Measurements from ENCODE around the gene ACSF3.

The ACSF3 gene

DNA sequence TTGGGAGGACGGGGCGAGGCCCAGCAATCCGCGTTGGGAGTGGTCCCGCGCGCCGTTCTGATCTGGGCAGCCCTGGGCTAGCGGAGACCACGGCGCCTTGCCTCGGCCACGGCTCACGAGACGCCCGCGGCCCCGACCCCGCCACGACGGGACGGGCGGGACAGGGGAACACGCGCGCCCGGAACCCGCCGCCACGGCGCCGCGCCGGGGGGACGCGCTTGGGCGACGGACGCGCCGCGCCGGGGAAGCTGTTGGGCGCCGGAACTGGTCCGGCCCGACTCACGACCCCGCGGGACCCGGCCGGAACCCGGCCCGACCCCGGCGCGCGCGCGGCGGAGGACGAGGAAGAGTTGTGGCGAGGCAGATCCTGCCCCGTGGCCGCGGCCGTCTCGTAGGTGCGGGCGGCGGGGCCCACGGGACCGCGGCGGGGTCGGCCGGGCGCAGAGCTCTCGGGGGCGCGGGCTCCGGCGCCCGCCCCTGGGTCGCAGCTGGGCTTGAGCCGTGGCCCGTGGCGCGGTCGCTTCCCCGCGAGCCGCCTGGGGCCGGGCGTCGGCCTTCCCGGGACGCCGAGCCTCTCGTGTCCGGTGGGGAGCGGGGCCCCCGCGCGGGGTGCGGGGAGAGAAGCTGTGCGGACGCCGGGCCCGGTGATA lies at the start of gene ACSF3:
TSS of gene ACSF3 (plus strand) at position 251 of the 650 bp plus-strand sequence. CDS start 6,830 bp downstream, outside the sequence.
- DNase-seq: peak; percentile 69

DNA sequence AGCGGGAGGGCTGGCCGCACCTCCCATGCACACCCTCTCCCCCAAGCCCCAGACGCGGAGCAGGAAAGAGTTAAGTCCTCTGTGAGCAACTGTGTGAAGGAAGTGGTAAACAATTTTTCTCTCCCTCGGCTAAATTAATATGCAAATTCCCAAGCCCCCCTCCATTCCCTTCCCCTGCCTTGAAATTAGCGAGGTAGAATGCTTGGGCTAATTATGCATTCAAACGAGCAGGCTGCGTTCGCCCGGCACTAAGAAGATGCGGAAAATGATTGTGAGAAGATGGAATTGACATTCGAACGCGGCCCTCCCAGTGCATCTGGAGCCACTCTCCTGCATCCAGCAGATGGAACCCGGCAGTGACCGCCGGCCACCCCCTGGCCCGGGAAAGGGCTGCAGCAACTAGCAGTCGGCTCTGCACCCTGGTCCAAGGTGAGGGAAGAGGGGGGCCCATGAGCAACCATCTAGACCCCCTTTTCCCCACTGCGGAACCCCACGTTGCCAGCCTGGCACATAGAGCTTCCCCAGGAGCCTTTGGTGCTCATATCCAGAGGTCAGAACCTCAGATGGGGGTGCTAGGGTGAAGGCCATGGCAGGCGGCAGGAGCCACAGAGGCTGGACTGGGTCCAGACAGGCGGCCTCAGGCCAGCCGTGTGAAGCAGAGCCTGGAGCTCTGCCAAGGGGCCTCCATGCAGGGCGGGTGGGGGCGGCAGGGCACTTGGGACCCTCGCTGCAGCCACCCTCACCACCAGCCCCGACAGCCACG lies 49.1 kb upstream of the ACSF3 start:
- no peak for DNase-seq

DNA sequence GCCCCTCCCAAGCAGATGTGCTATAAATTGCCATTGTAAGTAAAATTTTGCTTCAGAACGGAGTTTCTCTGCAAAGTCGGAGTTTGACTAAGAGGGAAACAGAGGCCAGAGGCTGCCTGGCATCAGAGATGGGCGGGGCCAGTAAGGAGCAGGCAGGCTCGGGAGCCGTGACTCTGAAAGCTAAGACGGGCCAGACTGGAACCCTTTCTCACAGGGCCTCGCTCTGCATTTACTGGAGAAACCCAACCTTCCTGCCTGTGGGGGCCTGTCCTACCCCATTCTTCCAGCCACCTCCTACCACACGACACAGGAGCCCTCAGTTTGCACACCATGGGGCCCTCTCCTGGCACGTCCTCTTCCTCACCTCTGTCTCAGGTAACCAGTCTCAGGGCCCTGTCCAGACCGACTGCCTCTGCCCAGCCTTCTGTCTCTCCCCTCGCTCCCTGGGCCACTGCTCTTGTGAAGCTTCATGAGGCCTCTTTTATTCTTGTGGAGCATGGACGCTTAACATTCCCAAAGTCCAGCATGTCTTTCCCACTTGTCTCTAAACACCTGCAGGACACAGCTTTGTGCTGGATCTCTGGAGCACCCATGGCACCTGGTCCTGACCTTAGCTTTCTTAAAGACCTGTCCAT lies 48.4 kb upstream of the ACSF3 start:
- DNase-seq: no peak

DNA sequence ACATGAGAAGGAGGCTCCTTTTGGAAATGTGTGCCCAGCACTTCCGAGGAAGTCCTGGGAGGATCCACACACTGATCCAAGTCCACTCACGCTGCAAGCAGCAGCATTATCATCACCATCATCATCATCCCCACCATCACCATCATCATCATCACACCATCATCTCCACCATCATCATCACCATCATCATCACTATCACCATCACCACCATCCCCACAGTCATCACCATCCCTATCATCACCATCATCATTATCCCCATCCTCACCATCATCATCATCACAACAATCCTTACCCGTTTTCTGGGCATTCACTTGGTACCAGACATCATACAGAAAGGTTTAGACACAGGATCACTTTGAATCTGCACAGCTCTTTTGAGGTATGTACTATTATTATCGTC lies 47.8 kb upstream of the ACSF3 start:
- DNase-seq: no peak

DNA sequence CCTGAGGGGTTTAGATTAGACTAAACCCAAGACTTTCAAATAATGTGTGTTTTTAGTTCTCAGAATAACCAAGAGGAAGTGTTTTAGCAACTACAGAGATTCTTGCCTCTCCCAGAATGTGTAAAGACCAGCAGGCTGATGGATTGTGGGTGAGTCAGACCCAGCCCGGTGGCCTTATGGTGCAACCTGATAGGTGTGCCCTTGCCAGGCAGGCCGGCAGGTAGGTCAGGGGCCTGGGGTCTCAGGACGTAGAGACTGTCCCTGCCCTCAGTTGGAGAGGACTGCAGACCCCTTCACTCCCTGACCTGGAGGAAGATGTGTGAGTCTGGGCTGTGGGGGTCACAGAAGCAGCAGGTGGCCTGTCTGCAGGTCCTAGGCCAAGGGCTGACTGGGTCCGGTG lies 47.2 kb upstream of the ACSF3 start:
- no peak for DNase-seq

DNA sequence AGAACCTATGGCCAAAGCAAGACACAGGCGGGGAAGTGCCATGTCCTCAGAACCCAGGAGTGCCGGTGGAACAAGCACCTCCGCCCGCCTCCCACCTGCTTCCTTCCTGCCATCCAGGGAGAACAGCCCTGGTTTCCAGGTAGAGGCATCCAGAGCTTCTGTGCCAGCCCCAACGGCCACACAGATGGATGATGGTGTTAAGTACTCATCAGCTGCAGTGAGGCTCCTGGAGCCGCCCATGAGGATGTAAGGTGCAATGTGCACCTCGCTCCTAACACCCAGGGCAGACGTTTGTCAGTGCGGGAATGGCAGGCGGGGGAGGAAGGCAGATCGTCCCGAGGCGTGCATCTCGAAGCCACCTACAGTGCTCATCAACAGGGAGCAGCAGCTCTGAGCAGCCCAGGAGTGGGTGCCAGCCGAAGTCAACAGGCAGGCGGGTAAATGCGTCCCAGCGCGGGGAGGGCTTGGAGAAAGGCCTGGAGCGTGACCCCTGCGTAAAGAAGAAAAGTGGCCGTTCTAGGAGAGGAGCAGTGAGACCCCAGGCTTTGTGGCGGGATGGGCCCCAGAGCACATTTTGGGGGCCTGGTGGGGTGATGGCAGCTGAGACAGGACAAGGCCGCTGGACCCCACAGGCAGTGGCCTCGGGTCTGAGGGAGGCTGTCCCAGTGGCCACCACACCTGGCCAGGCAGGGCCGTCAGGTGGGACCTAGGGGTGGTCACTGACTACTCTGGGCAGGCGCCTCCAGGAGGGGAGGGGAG lies 46.1 kb upstream of the ACSF3 start:
- DNase-seq: no peak

DNA sequence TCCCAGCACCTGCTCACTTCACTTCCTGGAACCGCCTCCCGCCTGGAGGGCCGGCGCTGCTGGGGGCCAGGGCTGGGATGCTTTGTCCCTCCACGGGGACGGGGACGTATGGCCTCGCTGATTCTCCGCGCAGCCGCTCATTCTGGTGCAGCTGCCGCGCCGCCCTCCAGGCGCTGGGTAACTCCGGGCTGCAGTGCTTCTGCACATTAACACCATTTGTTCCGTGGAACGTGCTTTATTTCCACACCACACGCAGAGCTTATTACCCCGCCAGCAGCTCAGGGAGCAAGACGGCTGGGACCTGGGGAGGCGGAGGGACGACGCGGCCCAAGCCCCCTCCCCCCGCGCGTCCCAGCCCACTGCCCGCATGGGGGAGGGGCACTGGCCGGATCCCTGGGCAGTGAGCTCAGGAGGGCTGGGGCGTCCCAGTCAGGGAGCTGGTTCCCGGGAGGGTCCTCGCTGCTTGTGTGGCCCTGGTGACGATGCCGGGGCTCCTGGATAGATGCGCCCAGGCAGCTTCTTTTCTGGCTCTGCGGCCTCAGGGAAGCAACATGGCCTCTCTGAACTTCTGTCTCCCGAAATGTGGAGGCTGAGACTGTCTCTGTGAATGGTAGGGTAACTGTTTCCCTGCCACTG lies 45.4 kb upstream of the ACSF3 start:
- no peak for DNase-seq

DNA sequence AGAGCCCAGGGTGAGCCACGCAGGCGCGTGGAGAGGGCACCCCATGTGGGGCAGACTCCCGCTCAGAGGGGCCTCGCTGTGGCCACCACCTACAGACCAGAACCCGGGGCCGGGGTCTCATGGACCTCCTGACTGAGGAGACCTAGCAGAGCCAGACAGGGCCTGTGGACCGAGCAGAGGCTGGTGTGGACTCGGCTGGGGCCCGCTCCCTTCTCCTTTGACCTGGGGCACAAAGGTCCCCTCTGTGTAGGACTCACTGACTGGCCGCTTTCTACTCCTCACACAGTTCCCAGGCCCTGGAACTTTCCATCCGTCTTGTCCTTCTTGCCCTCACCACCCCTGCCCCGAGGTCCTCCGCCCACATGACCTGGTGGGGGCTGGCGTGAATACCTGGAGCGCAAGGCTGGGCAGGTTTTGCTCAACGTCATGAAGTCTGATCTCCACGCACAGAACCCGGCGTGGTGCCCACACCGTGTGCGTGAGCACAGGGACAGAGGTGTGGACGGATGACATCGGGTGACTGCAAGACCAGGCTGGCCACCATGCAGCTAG lies 44.7 kb upstream of the ACSF3 start:
- DNase-seq: no peak

DNA sequence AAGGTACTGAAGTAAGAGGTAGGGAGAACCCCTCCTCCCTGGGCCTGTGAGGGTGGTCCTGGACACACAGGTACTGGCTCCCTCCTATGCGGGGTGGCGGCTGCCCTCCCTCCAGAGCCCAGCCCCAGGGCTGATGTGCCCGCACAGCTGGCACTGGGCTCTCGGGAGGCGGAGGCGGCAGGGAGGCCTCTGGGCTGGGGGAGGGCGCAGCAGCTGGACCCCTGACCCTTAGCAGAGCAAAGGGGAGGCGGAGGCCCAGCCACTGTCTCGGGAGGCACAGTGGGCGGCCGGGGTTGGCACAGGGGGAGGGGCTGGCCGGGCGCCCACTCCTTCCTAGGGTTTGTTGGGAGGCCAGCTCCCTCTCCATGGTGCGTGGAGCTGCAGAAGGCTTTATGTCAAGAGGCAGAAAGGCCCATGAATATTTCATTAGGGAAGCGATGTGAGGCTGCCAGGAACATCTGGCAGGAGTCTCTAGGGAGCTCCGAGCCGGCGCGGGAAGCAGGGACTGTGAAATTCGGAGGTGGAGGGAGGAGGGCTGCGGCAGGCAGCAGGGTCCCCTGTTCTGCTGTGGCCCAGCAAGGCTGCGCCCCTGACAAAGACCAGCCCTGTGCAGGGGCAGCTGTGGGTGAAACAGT lies 44.1 kb upstream of the ACSF3 start:
- no peak for DNase-seq

DNA sequence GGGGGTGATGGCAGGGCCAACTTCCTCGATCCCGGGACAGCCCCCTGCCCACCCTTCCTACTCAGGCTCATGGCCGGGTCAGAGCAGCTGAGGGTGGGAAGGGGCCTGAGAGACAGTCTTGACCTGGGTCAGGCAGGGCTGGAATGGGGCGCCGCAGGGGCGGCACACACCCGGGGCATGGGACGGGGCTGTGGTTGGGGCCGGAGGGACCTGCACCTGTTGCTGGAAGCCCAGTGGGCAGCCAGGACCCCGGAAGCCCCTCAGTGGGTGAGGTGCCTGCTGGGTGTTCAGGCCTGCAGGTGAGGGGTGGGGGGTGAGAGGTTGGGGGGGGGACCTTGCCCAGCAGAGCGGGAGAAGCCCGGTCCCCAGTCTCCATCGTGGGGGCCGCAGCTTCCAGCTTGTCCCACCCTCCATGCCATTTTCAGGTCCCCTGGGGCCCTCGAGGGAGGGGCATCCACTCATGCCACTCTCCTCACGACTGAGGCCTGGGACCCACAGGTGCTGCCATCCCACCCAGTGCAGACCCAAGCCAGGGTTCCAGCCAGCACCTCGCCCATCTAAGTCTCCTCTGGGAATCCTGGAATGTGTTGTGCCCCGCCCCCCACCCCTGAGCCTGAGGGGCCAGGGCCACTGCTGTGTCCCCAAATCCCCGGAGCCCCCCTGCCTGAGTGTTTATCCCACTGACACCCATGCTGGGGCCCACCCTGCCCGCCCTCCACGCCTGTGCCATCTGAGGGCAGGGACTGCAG lies 43.4 kb upstream of the ACSF3 start:
- no peak for DNase-seq

DNA sequence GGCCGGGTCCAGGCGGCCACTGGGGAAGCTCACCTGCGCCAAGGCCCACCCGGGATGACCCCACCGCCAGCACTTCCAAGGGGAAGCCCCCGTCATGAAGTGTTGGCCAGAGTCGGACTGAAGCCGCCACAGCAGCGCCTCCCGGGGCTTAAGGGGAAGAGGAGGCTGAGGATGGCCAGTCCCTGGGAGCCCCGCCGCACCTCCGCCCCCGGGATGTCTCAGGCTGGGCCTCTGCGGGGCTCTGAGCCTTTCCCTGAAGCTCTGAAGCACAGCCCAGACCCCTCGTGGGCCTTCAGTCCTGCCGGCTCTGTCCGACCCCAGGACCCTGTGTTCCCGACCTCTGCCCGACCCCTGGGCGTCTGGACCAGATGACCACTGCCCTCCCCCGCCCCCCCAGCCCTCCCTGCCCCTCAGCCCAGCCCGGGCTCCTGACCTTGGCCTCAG lies 42.8 kb upstream of the ACSF3 start:
- no peak for DNase-seq

DNA sequence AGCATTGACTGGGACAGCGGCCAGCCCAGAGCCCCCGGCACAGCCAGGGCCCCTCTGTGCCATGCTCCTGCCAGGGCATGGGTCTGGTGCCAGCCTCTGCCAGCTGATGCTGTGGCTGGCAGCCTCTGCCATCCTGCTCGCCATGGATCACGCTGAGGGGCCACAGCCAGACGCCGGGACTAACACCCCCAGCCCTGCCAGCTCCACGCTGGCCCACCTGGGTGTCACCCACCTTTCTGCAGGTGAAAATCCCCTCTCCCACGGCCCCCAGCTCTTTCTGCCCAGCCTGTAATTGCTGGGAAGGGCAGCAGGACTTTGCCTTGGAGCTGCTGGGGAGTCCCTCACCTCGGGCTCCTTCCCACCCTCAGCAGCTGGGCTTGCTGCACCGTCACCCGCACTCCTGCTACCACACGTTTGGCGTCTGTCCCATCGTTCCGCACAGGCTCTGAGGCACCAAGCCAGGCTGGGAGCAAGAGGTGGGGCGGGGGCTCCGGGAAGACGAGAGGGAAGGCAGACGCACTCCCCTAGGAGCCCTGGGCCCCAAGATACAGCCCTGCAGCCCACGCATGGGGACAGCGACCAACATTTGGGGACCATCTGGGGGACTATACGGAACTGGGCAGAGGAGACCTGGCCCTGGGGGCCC lies 42.0 kb upstream of the ACSF3 start:
- DNase-seq: no peak

DNA sequence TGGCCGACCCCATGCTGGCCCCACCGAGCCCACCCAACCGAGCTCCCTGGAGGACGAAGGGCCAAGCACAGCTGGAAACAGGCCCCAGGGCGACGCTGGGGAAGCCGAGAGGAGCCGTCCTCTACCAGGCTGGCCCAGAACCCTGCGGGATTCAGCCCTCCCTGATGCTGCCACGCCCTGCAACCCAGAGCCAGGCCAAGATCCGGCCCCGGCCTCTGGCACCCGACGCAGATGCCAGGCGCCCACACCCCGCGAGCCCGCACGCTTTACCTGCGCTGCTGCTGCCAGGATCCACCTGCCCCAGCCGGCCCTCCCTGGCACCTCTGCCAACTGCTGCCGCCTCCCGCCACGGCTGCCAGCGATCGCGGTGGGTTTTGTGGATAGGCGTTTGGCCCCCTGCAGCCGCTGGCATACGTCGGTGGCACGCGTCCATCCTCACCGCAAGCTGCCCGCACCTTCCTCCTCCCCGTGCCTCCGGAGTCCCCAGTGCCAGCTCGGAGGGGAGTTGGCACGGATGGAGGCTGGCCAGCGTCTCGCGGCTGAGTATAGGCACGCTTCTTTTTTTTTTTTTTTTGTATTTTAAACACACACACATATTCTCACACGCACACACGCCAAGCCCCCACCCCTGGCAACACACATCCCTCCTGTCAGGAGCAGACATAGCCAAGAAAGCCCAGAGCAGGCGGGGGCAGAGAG lies 41.3 kb upstream of the ACSF3 start:
- no peak for DNase-seq

DNA sequence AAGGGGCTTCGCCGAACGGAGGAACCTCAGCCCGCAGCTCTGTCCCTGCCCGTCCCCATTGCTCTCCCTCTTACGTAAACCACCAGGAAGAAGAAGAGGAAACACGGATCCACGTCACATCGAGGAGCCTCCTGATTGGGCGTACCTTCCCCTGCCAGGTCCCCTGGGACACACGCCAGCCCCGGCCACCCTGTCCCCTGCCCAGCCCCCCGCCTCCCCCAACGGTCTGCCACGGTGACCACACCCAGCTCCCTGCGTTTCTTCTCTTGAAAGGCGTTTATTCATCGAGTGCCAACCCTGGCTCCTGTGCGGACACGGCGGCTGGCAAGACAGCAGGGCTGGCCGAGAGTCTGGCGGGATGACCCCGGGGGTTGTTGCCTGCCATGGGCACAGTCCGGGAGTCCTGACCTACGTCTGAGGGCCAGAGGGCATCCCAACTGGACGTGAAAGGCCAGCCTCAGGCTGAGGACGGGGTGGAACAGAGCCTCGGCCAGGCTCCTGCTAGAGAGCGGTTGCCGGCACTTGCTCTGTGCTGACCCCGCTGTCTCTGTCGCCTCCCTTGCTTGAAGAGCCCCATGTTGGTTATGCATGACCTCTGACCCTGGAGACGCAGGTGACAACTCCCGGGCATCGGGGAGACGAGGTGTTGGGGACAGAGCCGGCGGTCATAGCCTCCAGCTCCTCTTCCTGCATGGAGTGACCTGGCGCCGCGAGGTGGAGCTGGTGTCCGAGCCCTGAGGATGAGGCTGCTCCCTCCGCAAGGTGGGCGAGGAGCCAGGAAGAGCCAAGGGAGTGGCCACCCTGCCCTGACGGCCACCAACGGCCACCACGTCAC lies 40.5 kb upstream of the ACSF3 start:
- no peak for DNase-seq

DNA sequence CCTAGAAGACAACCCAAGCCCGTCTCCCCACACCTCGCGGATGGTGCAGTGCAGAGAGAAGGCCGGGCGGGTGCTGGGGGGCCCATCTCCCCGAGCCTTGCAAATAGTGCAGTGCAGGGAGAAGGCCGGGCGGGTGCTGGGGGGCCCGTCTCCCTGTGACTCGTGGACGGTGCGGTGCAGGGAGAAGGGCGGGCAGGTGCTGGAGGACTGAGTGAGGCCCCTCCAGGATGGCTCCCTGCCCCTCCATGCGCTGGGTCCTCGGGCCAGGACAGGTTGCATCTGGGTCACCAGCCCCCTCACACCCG lies 40.0 kb upstream of the ACSF3 start:
- no peak for DNase-seq

DNA sequence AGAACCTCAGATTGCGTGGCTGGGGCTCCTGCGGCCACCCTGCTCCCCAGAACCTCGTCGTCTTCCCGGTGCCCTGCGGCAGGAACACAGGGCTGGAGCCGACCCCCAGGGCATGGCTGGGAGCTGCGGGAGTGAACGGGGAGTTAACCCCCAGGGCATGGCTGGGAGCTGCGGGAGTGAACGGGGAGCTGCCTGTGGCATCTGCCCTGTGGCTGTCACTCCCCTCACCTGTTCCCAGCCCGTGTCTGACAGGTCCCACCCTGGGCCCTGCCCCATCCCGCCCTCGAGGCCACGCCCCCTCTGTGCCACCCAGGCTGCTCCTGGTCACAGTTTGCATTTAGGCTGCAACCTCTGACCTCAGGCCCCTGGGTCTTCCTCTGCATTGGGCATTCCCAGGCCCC lies 39.4 kb upstream of the ACSF3 start:
- DNase-seq: no peak

DNA sequence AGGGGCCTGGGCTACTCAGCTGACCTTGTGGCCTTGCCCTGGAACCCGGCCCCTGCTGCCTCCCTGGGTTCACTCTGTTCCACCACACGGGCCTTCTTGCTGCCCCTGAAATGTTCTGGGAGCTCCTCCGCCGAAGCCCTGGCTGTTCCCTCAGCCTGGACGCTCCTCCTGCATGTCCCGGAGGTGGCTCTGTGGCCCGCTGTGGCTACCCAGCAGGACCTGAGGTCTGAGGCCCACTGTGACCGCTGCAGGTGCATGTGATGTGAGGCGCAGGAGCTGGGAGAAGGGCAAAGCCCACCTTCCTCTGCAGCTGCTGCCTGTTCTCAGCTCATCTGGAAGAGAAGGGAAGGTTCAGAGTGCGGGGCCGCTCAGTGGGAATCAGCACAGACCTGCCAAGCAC lies 38.9 kb upstream of the ACSF3 start:
- no peak for DNase-seq

DNA sequence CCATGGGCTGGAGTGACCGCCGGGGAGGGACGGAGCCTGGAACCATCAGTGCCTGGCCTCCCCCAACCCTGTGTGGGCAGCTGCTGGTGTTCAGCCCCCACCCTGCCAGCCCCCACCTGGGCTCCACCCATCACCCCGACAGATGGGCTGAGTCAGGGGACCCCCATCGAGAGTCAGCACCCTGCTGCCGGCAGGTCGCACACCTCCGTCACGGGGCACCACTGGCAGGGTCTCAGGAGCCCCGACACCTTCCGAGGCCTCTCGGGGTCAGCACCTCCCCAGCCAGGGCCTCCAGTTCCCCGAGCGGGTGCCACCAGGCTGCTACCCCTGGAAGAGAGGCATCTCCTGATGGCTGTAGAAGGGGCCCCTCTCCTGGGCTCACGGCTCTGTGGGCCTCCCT lies 38.3 kb upstream of the ACSF3 start:
- DNase-seq: no peak

DNA sequence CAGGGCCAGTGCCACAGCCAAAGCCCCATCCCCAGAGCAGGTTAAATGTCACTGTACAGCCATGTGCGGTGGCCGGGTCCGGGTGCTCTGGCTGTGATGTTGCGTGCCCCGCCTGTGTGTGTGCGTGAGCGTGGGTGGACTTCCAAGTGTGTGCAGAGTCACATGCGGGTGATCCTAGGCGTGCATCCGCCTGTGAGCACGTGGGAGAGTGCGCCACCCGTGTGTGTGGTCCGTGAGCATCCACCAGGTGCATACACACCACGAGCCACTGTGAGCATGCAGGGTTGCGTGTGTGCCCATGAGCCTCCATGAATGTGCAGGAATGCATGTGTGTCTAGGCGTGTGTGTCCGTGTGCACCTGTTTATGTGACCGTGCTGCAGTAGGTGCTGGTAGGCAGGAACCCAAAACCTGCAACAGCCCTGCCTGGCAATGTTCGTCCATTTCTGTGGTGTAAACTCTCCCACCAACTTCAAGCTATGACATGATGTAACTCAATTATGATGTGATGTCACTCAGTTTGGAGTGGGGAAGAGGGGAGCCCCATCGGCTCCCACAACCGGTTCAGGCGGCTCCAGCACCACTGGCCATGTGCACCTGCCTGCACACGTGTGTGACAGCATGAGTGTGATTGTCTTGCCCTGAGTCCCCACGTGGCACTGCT lies 37.6 kb upstream of the ACSF3 start:
- DNase-seq: no peak
